ENCODE data around the gene FHDC1. TPM values are rescaled to one million over a fixed set of nuclear protein-coding genes. Genes with fewer than 3 reads are reported as not detected.
A peak's percentile ranks its signal among the peaks of the same experiment; 100 is the strongest.

The FHDC1 gene
- total and polyA plus RNA-seq, 9 donors: 0.30 to 4.0 (median 0.91) TPM

DNA sequence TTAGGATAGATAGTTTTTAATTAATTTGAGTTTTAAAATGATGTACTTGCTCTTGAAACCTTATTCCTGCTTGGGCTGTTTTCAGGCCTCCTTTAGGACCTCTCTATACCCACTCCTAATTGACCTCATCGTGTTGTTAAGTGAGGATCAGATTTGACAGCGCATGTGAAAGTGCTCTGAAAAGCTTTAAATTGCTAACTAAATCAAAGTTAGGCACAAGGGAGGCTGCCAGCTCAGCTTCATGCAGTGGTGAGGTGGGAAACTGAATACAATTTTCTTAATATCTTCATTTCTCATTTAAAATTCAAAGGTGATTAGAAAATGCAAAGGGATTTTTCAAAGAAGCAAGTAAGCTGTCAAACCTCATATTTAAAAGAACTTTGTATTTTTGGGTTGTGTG, 20.0 kb downstream of the FHDC1 start:
- Histone ChIP-seq H3K27ac (no peak overlapping the region), H3K4me1 (ENCODE audit: insufficient read depth) (peaks cover 15% of the 10 kb centered on the region), H3K4me3 (no peak overlapping the region), H3K9me3 (no peaks in the 10 kb centered on the region), H3K36me3 (no peaks in the 10 kb centered on the region), H3K27me3 (no peaks in the 10 kb centered on the region)
- intact Hi-C loops (cut with DNase I): no loop called here
- 52 to 57% (median 52%) methylated on average over 2 of the region's 2 CpGs for WGBS, 3 donors
- TF ChIP-seq POLR2A (IDR thresholded peaks at IDR 0.05) (no peak), EP300 (IDR thresholded peaks at IDR 0.05) (no peak)
- TF ChIP-seq, protein P1, sequence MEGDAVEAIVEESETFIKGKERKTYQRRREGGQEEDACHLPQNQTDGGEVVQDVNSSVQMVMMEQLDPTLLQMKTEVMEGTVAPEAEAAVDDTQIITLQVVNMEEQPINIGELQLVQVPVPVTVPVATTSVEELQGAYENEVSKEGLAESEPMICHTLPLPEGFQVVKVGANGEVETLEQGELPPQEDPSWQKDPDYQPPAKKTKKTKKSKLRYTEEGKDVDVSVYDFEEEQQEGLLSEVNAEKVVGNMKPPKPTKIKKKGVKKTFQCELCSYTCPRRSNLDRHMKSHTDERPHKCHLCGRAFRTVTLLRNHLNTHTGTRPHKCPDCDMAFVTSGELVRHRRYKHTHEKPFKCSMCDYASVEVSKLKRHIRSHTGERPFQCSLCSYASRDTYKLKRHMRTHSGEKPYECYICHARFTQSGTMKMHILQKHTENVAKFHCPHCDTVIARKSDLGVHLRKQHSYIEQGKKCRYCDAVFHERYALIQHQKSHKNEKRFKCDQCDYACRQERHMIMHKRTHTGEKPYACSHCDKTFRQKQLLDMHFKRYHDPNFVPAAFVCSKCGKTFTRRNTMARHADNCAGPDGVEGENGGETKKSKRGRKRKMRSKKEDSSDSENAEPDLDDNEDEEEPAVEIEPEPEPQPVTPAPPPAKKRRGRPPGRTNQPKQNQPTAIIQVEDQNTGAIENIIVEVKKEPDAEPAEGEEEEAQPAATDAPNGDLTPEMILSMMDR (IDR thresholded peaks at IDR 0.05): no peak
- DNase-seq: no peak

DNA sequence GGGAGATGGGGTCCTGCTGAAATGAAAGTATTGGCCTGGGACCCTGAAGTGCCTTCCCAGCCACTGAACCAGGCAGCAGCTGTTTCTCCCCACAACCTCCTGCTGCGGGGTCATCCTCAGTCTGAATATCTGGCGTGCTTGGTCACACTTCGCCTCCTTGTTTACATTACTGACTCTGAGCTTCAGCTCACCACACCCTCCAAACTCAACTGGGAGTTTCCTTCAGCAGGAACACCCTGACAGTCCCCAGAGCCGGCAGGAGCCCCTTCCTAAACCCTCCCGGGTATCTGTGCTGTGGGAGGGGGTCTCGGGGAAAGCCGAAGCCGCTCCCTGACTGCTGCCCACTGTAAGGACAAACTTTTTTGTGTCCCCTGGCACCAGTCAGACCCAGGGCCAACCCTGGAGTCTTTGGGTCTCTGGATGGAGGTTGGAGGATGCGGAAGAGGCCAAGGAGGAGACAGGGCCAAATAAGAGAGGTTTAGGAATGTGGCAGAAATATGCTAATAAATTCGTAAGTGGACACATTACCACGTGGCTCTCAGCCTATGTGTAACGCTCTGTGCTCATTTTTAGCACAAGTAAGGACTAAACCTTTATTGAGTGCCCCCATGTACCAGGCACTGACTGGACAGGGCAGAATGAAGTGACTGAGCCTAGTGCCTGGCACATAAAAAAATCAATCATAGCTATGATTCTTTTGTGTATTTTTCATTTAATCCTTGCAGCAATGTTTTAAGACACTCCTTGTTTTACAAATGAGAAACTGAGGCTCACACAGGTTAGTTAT, 20.7 kb downstream of the FHDC1 start:
- no peaks in the 10 kb centered on the region for H3K36me3 ChIP-seq
- H3K27ac ChIP-seq: peak overlapping the region in 1 of 2 donors; percentile 35
- H3K4me1 ChIP-seq (ENCODE audit: insufficient read depth): peaks cover 18% of the 10 kb centered on the region
- H3K9me3 ChIP-seq: no peaks in the 10 kb centered on the region
- intact Hi-C loops (cut with DNase I): no loop called here
- WGBS, 3 donors: 22 to 29% (median 29%) methylated on average over 12 of the region's 12 CpGs
- no peak for TF ChIP-seq POLR2A (IDR thresholded peaks at IDR 0.05)
- no peaks in the 10 kb centered on the region for H3K27me3 ChIP-seq
- no peak overlapping the region for H3K4me3 ChIP-seq
- peak in 1 of 5 donors; percentile 46 for DNase-seq

DNA sequence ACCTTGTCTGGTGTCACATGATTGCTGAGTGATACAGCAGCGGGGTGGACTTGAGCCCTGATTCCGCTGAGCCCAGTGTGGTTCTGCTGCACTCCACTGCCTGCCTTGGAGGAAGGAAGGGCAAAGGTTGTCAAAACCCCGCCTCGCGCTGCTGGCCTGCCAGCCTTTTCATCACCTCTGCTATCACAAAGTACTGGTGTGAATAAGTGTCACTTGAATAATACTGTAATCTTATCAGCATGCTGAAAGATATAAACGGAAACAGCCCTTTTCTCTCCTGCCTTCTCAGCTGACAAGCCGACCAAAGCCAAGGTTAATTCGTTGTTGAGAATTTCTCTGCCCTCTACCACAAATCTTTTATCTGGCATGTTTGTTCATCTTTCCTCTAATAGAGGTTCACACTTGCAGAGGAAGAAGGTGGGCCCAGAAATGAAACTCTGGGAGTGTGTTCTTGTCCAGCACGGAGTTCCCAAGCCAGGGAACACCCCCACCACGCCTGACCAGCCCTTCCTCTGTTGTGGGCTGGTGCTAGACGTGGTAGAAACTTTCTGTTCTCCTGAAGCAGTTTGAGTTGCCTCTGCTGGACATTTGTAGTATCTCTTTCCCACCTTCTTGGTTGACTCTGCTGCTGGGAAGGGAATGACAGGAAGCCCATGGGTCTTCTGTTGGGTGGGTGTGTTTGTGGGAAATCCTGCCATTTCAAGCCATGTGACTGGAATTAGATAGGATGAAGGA, 21.5 kb downstream of the FHDC1 start:
- intact Hi-C loops (cut with DNase I): no loop called here
- Histone ChIP-seq H3K27me3 (no peaks in the 10 kb centered on the region), H3K27ac (no peak overlapping the region), H3K4me3 (no peak overlapping the region), H3K9me3 (no peaks in the 10 kb centered on the region), H3K36me3 (no peaks in the 10 kb centered on the region), H3K4me1 (ENCODE audit: insufficient read depth) (peaks cover 19% of the 10 kb centered on the region)
- peak in 1 of 5 donors; percentile 55 for DNase-seq
- WGBS, 3 donors: 16 to 51% (median 29%) methylated on average over 11 of the region's 11 CpGs
- TF ChIP-seq EP300 (IDR thresholded peaks at IDR 0.05) (no peak), POLR2A (IDR thresholded peaks at IDR 0.05) (no peak)
- TF ChIP-seq, protein P1 (IDR thresholded peaks at IDR 0.05): no peak

DNA sequence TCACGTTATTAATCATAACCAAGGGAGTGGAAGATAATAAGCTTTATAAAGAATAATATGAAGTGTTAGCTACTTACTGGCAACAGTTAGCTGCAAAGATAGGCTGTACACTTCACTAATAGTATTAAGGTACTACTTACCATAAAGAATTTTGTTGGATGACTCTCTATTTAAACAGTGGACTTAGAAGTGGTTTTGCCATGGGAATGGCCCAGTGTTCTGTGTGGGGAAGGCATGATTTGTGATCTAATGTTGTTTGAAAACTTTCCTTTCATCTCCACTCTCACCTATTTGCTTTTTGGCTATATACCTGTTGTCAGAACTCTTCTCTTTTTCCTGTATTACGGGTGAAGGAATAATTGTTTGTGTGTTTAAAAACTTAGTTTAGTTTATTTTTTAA, 23.0 kb downstream of the FHDC1 start:
- no peaks in the 10 kb centered on the region for H3K36me3 ChIP-seq
- H3K4me3 ChIP-seq: no peak overlapping the region
- peaks cover 20% of the 10 kb centered on the region for H3K4me1 ChIP-seq (ENCODE audit: insufficient read depth)
- no peak for TF ChIP-seq POLR2A (IDR thresholded peaks at IDR 0.05)
- TF ChIP-seq, protein P1 (IDR thresholded peaks at IDR 0.05): no peak
- TF ChIP-seq EP300 (IDR thresholded peaks at IDR 0.05): no peak
- no peaks in the 10 kb centered on the region for H3K9me3 ChIP-seq
- intact Hi-C loops (cut with DNase I): no loop called here
- no peaks in the 10 kb centered on the region for H3K27me3 ChIP-seq
- WGBS, 3 donors: 84 to 90% (median 88%) methylated on average over 2 of the region's 2 CpGs
- H3K27ac ChIP-seq: no peak overlapping the region
- no peak for DNase-seq

DNA sequence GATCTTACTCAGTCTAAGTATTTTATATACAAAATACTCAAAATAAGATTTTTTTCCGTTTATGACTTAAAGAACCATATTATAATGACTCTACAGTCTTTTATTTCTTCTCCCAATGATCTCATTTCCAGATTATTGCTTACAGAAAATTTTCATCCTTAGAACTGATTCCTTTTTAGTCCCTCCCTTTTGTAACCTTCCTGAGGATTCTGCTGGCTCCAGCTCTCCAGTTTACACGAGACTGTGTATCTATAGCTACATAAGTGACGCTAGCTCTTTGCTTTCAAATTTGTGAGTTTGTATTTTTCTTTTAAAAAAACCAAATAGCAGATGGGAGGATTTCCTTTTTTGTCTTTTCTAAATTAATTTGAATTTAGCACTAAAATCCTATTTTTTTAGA, 24.0 kb downstream of the FHDC1 start:
- no peak for TF ChIP-seq EP300 (IDR thresholded peaks at IDR 0.05)
- TF ChIP-seq, protein P1 (IDR thresholded peaks at IDR 0.05): no peak
- TF ChIP-seq POLR2A (IDR thresholded peaks at IDR 0.05): no peak
- Histone ChIP-seq H3K36me3 (no peaks in the 10 kb centered on the region), H3K4me3 (no peak overlapping the region), H3K27me3 (no peaks in the 10 kb centered on the region), H3K9me3 (no peaks in the 10 kb centered on the region), H3K27ac (no peak overlapping the region), H3K4me1 (ENCODE audit: insufficient read depth) (peaks cover 20% of the 10 kb centered on the region)
- WGBS, 3 donors: 94 to 95% (median 95%) methylated on average over 3 of the region's 3 CpGs
- intact Hi-C loops (cut with DNase I): no loop called here
- no peak for DNase-seq
